Effector CD8-positive, alpha-beta T cell (primary cell): Measurements from ENCODE around the gene VLDLR.

Source experiments
- DNase-seq: peaks from one replicate; lab custom pipeline; 2025; lab: John Stamatoyannopoulos, UW

Gene VLDLR

DNA sequence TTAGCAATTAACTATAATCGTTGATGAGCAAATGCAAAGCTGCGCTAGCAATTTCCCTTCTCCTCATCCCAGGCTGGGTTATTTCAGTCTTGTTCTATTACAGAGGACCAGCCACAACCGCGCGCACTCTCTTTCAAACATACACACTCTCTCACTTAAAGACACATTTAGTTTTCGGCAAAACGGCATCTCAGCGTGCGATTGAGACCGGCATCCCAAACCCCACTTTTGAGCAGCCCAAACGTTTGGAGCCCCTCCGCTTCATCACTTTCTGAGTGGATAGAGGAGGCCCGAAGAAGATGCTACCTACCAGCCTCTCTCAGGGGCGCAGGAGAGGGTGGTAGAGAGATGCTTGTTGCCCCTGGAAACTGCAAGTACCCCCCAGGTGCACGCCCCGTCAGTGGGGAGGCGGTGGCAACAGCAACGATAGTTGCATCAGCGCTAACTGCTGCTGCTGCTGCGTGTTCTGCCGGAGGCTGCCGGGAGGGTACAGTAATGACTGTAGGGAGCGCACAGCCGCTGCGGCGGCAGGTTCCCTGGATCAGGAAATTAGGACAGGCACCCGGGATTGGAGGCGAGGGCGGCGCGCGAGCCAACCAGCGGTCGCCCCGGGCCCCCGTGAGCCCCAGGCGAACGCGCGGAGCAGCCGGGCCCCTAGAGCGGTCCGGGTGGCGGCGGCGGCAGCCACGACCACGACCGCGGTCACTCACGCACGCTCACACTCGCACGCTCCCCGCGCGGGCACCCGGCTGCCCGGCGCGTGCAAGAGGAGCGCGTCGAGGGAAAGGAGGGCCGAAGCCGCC lies 467 bp upstream of the VLDLR start:
- no peak for DNase-seq

GRCh38 chr9:2622461-2623287 lies 1.1 kb downstream of the VLDLR start:
- no peak for DNase-seq

DNA sequence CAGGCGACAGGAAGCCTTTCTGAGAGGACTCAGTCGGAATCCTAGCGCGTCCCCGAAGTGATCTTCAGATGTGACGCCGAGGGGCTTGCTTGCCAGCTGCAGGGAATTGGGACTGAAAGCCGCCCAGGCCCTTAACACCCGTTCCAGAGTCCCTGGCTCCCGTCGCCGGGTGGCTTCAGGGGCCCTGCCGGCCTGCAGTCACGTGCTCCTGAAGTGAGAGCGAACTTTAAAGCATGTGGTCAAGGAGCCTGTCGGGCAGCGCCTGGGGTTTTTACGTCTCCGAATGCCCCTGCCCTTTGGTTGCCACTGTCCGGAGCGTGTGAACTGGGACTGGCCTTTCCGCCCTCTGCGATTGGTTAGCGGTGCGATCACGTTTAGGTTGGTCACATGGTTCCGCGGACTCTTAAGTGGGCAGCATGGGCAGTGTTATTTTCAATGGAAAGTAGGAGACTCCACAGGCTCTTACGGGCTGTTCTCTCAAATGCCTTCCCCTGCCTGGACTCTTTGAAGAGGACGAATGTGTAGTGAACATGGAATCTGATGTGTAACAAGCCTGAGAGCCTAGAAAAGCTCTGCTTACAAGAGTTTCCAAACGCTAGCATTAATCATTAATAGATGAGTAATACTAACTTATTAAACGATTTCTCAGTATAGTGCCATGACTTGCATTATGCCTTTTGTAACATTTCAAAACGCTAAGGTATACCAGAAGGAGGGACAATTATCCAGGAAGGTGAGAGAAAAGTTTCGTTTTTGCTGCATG lies 1.9 kb downstream of the VLDLR start:
- DNase-seq: no peak

- DNase-seq: no peak
Measured at GRCh38 chr9:2624051-2624682, 2.6 kb downstream of the VLDLR start.

DNA sequence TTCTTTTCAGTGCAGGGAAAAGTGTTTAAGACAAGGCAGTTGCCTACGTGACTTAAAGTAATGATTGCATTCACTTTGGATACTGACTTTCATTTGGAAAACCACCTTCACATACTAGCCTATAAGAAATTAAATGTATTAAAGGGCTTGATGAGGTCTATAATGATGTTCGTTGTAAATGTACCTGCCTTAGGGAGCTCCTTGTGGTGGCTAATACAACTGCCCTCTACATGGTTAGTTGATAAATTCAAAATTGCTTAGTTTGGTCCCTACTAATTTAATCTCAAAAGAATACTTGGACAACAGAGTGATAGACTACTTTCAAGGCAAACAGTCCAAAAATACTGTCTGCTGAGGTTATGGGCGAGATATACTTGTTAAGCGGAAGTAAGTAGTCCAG lies 3.8 kb downstream of the VLDLR start:
- no peak for DNase-seq

DNA sequence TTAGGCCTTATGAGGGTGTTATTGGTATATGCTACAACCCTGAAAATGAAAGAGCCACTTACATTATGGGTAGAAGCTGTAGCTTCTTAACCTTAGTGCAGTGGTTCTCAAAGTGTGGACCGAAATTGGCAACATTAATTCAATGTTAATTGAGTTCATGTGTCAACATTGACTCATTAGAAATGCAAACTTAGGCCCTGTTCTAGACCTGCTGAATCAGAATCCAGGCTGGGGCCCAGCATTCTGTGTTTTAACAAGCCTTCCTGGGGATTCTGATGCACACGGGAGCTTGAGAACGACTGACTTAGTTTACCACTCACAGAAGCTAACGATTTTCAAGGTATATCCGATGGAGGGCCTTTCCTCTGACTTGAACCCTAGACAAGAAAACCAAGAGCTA lies 7.3 kb downstream of the VLDLR start:
- DNase-seq: no peak

- no peak for DNase-seq
Measured at GRCh38 chr9:2630158-2630557, 8.6 kb downstream of the VLDLR start.

DNA sequence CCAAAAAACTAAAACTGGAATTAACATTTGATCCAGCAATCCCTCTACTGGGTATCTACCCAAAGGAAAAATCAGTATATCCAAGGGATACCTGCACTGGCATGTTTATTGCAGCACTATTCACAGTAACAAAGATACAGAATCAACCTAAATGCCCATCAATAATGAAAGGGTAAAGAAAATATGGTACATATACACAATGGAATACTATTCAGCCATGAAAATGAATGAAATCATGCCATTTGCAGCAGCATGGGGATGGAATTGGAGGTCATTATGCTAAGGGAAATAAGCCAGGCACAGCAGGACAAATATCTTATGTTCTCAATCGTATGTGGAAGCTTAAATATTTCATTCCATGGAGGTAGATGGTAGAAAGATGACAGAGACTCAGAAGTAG lies 9.7 kb downstream of the VLDLR start:
- DNase-seq: no peak

- no peak for DNase-seq
Measured at GRCh38 chr9:2634153-2634552, 12.6 kb downstream of the VLDLR start.

GRCh38 chr9:2634818-2635217 lies 13.2 kb downstream of the VLDLR start:
- DNase-seq: no peak

- no peak for DNase-seq
Measured at GRCh38 chr9:2635922-2636321, 14.3 kb downstream of the VLDLR start.

- no peak for DNase-seq
Measured at GRCh38 chr9:2637390-2637789, 15.8 kb downstream of the VLDLR start.

- DNase-seq: no peak
Measured at GRCh38 chr9:2638871-2639673, 17.5 kb downstream of the VLDLR start.

GRCh38 chr9:2639786-2640185 lies 18.2 kb downstream of the VLDLR start:
- no peak for DNase-seq

- DNase-seq: no peak
Measured at GRCh38 chr9:2640570-2640969, 19.0 kb downstream of the VLDLR start.

GRCh38 chr9:2641033-2641432 lies 19.4 kb downstream of the VLDLR start:
- no peak for DNase-seq

DNA sequence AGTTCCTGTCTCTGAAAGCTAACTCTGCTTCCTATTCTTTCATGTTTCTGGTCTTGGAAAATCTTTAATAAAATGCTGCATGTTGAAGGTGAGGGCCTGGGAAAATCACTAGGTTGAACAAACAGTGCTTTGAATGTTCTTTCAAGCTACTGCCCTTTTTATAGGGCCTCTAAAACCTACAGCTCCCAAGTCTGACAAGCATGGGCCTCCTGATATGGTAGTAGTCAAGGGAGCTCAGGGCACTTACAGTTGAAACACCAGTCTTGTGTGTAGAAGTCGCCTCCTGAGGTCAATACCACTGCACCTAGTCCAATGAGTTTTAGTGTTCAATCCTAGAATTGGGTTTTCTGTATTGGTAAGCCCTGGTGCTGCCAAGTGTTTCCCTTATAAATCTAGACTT lies 20.5 kb downstream of the VLDLR start:
- DNase-seq: no peak

DNA sequence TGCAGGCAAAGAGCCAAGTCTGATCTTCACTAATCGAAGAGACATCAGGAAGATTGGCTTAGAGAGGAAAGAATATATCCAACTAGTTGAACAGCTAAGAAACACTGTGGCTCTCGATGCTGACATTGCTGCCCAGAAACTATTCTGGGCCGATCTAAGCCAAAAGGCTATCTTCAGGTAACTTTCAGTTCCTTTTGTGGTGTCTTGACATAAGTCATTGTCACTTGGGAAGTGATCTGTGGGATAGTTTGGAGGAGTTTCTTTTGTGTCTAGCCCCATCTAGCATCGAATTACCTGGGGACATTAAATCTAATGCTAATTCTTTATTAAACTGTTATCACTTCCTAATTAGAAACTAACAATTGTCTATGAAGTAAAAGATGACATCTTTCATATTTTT lies 24.0 kb downstream of the VLDLR start:
- no peak for DNase-seq

DNA sequence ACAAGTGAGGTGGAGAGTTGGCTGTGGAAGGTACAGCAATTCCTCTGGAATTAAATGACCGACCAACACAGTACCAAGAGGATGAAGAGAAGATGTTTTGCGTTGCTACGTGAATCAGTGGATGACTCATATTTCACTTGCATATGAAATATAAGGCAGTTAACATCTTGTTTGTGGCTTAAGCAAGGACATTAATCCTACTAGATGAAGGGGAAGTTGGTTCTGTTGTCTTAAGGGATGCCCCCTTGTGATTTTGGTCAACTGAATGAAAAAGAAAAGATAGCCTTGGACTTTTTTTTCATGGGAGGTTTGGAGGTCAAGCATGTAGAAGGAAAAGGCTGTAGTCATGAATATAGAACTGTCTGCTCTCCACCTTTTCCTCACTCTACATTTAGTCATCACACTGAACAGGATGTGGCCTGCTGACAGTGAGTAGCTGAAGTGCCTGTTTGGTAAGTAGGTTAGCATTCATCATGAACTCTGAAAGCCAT lies 33.9 kb downstream of the VLDLR start:
- DNase-seq: no peak

- DNase-seq: no peak
Measured at GRCh38 chr9:2657427-2657826, 35.8 kb downstream of the VLDLR start.

DNA sequence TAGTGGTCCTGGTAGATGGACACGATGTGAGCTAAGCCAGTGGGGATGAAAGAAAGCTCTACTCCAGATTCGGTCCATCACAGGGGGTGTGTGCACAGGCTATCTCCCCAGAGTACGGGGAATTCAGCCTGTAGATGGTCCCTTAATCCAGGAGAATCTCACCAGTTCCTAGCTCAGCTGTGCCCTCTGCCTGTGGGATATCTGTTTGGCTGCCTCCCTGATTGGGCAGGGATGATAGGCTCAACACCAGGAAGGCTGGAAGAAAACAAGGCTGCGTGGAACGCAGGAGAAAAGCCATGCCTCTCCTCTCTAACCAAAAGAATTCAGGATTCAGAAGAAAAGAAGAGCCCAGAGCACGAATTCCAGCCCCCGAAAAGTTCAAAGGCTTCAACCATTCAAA lies 40.9 kb downstream of the VLDLR start:
- no peak for DNase-seq
